HG03097 (cell line): ENCODE measurements around the gene C11orf68.
A peak's percentile ranks its signal among the peaks of the same experiment; 100 is the strongest.
"Not testable (repeated sequence)": the region's sequence is repeated elsewhere in the genome, so short reads cannot be mapped to it uniquely, and the experiment has no call there.

ENCODE experiments used
- ATAC-seq: cut with Tn5 transposase; IDR thresholded peaks from one replicate; pipeline ENCODE4 v1.9.1; 2021; ENCODE audit not compliant: unreplicated experiment, low FRiP score

C11orf68 gene

DNA sequence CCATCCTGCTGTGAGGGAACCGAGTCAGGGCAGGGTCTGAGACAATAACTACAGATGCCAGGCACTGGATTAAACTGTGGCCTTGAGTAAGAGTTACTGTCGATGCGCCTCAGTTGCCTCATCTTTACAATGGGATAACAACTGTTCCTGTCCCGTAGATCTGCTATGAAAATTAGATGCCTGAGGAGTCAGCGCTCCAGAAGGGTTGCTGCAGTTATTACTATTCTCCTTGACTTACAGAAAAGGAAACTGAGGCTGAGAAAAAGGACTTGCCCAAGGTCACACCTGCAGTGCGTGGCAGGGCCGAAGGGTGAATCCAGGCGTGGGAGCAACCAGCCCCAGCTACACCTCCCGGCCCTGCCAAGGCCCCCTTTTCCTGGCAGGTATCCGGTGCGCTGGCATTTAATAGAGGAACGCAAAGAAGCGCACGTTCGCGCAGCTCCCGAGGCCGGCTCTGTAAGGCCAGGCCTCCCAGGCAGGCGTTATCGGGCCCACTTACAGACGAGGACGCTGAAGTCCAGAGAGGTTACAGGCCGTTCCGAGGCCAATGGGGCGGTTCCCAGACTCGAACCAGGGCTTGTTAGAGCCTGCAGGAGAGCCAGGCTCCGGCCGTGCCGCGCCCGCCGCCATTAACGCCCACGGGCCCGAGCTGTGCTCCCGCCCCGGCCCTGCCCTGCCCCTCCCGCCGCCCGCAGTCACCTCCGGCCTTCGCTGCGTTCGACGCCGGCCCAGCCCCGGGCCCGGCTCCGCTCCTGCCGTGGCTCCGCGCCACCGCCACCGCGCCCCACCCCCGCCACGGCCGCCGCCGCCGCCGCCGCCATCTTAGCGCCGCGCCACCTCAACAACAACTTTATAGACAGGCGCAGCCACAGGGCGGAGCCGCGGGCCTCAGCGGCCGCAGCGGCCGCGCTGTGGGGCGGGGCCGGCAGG lies at the start of gene C11orf68:
Gene C11orf68, minus strand, starts transcription at position 852 of the 930 bp plus-strand sequence. Its CDS starts 31 bp downstream, at position 821.
- peak; percentile 47 for ATAC-seq

DNA sequence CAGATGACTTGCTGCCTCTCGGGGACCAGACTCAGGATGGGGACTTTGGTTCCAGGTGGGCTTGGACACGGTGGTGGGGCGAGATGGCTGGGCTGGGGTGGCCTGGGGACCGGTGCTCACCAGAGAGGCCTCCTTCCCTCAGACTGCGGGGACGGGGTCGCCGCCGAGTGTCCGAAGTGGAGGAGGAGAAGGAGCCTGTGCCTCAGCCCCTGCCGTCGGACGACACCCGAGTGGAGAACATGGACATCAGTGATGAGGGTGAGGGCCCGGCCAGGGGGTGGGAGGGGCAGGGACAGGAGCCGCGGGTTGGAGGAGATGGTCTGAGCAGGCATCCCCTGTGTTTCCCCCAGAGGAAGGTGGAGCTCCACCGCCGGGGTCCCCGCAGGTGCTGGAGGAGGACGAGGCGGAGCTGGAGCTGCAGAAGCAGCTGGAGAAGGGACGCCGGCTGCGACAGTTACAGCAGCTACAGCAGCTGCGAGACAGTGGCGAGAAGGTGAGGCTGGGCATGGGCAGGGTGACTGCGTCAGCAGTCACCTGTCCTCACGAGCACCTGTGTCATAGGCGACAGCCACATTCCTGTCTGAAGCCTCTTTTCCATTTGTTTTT lies 48.6 kb upstream of the C11orf68 start:
- ATAC-seq = no peak

DNA sequence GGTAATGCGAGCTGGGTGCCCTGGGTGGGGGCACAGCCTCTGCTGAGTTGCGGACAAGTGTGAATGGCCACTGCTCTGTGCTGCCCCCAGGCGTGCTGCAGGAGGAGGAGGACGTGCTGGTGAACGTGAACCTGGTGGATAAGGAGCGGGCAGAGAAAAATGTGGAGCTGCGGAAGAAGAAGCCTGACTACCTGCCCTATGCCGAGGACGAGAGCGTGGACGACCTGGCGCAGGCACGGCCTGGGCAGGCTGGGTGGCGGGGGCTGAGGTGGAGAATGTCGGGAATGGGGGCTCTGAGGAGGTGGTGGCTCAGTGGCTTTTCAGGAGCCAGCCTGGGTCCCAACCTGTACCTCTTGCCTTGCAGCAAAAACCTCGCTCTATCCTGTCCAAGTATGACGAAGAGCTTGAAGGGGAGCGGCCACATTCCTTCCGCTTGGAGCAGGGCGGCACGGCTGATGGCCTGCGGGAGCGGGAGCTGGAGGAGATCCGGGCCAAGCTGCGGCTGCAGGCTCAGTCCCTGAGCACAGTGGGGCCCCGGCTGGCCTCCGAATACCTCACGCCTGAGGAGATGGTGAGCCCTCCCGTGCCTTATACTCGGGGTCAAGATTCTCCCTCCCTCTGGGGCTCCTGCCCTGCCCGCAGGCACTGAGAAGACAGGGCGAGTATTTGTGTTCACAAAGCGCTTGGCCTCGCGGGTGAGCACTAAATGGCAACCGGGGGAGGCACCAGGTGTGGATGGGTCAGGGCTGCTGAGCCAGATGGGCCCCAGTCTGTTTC lies 47.3 kb upstream of the C11orf68 start:
- ATAC-seq = no peak

DNA sequence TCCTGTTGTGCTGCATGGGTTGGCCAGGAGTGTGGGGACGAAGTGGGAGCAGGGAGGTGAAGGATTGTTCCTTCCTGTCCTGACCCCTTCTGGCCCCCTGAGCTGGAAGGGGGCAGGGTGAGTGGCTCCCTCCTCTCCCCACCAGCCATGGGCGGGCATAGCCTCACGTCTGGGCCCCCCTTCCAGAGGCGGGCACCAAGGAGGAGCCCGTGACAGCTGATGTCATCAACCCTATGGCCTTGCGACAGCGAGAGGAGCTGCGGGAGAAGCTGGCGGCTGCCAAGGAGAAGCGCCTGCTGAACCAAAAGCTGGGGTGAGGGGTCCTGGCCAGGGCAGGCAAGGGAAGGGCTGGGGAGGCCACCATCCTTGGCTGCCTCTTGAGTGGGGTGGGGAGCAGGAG lies 46.0 kb upstream of the C11orf68 start:
- ATAC-seq = no peak

- ATAC-seq = no peak
These were observed 43.3 kb upstream of the C11orf68 start for GRCh38 chr11:65962141-65962564.

- peak; percentile 84 for ATAC-seq
These were observed 42.6 kb upstream of the C11orf68 start, which contains the start of gene SART1 for GRCh38 chr11:65961267-65962140. Gene SART1 (plus strand): TSS chr11:65961734. CDS start chr11:65961781, 47 bp downstream.

GRCh38 chr11:65960824-65961266 lies 42.0 kb upstream of the C11orf68 start:
- no peak for ATAC-seq

- ATAC-seq = no peak
These were observed 40.0 kb upstream of the C11orf68 start for GRCh38 chr11:65958774-65959420.

DNA sequence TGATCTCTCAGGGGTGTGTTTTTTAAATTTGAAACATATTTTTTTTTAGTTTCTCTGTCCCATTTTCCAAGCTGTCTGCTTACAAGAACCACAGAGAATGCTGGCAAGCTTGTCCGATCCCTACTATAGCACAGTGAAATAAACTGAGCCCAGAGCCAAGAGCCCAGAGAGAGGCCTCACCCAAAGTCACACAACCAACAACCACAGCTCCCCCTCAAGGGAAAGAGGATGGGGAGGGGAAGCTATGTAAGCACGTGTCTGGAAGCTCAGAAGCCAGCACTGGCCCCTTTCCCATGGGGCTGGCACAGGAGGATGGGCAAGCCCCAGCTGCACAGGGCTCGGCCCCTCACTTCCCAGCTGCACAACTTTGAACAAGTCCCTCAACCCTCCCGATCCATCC lies 39.4 kb upstream of the C11orf68 start:
- ATAC-seq = no peak

GRCh38 chr11:65954771-65955170 lies 35.9 kb upstream of the C11orf68 start:
- no peak for ATAC-seq

- no peak for ATAC-seq
These were observed 34.6 kb upstream of the C11orf68 start for GRCh38 chr11:65953471-65953870.

- ATAC-seq = no peak
These were observed 33.2 kb upstream of the C11orf68 start for GRCh38 chr11:65952052-65952521.

GRCh38 chr11:65951641-65952040 lies 32.8 kb upstream of the C11orf68 start:
- ATAC-seq = not testable (repeated sequence)

DNA sequence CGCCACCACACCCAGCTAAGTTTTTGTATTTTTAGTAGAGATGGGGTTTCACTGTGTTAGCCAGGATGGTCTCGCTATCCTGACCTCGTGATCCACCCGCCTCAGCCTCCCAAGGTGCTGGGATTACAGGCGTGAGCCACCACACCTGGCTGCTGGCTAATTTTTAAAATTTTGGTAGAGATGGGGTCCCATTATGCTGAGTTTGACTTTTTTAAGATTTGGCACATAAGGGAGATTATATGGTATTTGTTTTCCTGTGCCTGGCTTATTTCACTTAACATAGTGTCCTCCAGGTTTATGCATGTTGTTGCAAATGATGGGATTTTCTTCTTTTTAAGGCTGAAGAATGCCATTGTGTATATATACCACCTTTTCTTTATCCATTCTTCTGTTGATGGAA lies 31.8 kb upstream of the C11orf68 start:
- not testable (repeated sequence) for ATAC-seq

GRCh38 chr11:65947603-65948125 lies 28.8 kb upstream of the C11orf68 start:
- no peak for ATAC-seq

GRCh38 chr11:65947133-65947532 lies 28.3 kb upstream of the C11orf68 start:
- ATAC-seq = no peak

GRCh38 chr11:65946655-65947054 lies 27.8 kb upstream of the C11orf68 start:
- no peak for ATAC-seq

DNA sequence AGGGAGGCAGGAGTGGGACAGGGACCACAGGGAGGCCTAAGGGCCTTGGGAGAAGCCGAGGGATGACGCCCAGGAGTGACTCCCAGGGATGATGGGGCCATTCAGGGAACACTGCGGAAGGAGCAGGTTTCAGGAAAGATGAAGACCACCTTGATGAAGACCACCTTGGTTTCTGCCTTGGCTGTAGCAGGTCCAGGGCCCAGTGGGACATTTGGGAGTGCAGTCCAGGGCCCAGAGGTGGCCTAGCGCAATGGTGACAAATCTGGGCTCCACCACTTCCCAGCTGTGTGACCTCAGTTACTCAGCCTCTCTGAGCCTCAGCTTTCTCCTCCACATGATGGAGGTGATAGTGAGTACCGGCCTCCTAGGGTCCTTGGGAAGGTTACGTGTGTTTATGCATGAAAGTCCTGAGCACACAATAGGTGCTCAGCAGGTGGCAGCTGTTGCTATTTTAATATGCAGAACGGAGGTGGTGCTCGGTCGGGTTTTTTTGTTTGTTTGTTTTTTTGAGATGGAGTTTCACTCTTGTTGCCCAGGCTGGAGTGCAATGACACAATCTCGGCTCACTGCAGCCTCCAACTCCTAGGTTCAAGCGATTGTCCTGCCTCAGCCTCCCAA lies 27.2 kb upstream of the C11orf68 start:
- no peak for ATAC-seq
